Kidney epithelial cell (primary cell): ENCODE measurements around the gene DAPK3. TPM values are rescaled to one million over a fixed set of nuclear protein-coding genes. Genes with fewer than 3 reads are reported as not detected.

Source experiments
- DNase-seq: peaks from one replicate; pipeline ENCODE4 v3.0.0-alpha.2; 2010; ENCODE audit warnings: low read depth
- H3K27me3 ChIP-seq: 2 replicates; pipeline ENCODE4 v1.6.0; 2011; ENCODE audit warnings: low read length; ENCODE audit not compliant: control insufficient read depth, insufficient read depth
- H3K36me3 ChIP-seq: 2 replicates; pipeline ENCODE4 v1.5.1; 2011; ENCODE audit warnings: low read length; ENCODE audit not compliant: control insufficient read depth, insufficient read depth
- H3K4me3 ChIP-seq: 2 replicates; pipeline ENCODE4 v1.5.1; 2011; ENCODE audit warnings: low read depth, mild to moderate bottlenecking, control low read depth, low read length
- total RNA-seq: library from RNA; depleted of rRNA; stranded (reverse); fragments of >200 nt; gene quantifications from 2 replicates; pipeline ENCODE4 v1.2.3, GENCODE V29; 2015
- TF ChIP-seq, protein P1 (sequence below): IDR thresholded peaks from 2 replicates; pipeline ENCODE4 v1.5.1; 2011; ENCODE audit warnings: mild to moderate bottlenecking, moderate library complexity, low read length, control low read depth, inconsistent platforms; ENCODE audit not compliant: insufficient read depth, poor library complexity, severe bottlenecking

The DAPK3 gene
- total RNA-seq, 1 donor from 2014 or later = 199 TPM

DNA sequence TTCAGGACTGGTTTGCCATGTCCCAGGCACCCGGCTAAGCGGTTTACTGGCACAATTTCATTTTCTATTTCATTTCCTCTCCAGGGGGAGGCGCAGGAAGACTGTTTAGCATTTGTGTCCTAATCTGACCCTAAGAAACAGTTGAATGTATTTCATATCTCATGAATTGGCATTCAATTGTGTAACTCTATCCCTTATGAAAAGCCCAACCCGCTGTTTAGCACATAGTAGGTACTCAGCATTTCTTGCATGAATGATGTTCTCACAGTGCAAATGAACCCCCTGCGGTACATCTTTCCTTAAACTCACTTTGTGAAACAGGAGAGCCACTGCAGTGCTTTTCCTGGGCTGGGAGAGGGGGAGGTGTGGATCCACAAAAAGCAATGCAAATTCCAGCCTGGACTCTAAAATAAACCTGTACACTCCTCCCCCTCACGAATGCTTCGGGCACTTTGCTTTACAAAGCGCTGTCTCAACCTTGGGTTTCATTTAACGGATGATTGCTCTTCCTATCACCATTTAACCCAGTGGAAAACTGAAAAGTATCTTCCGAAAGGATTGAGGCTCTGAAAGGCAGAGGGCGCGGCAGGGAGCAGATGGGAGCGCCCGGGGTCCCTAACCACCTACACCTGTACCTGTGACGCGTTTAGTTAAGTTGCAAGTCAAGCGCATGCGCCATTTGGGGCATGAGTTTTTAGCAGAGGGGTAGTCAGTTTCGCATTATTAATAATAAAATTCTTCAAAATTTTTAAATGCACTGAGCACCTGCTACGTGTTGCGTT, 15.6 kb upstream of the DAPK3 start:
- peak overlapping the region; percentile 92 for H3K4me3 ChIP-seq
- peak; percentile 55 for DNase-seq
- peaks cover 9% of the 10 kb centered on the region for H3K36me3 ChIP-seq
- no peaks in the 10 kb centered on the region for H3K27me3 ChIP-seq
- TF ChIP-seq, protein P1, sequence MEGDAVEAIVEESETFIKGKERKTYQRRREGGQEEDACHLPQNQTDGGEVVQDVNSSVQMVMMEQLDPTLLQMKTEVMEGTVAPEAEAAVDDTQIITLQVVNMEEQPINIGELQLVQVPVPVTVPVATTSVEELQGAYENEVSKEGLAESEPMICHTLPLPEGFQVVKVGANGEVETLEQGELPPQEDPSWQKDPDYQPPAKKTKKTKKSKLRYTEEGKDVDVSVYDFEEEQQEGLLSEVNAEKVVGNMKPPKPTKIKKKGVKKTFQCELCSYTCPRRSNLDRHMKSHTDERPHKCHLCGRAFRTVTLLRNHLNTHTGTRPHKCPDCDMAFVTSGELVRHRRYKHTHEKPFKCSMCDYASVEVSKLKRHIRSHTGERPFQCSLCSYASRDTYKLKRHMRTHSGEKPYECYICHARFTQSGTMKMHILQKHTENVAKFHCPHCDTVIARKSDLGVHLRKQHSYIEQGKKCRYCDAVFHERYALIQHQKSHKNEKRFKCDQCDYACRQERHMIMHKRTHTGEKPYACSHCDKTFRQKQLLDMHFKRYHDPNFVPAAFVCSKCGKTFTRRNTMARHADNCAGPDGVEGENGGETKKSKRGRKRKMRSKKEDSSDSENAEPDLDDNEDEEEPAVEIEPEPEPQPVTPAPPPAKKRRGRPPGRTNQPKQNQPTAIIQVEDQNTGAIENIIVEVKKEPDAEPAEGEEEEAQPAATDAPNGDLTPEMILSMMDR = peak; percentile 53

DNA sequence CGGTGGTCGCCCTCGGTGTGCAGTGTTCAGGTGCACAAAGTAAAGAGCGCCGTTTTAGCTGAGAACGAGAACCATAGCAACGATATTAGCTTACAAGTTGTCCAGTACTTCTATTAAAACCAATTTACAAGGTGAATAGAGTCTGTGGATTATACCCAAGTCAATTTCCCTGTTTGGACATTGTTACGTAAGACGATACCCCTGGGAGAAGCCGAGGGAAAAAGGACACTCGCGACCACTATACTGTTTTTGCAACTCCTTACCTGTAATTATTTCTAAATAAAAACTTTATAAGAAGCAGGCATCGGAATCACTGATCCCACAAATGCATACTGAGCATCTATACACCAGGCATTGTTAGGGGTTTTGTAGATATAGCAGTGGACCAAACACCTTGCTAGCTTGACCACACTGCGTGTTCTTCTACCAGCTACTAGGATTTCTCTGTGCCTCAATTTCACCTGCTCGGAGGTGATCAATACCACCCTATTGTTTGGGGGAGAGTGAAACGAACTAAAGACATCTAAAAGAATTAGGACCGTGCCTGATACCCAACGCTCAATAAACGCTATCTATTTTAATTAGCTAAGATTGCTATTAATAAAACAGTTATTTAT, 14.9 kb upstream of the DAPK3 start:
- DNase-seq = no peak

DNA sequence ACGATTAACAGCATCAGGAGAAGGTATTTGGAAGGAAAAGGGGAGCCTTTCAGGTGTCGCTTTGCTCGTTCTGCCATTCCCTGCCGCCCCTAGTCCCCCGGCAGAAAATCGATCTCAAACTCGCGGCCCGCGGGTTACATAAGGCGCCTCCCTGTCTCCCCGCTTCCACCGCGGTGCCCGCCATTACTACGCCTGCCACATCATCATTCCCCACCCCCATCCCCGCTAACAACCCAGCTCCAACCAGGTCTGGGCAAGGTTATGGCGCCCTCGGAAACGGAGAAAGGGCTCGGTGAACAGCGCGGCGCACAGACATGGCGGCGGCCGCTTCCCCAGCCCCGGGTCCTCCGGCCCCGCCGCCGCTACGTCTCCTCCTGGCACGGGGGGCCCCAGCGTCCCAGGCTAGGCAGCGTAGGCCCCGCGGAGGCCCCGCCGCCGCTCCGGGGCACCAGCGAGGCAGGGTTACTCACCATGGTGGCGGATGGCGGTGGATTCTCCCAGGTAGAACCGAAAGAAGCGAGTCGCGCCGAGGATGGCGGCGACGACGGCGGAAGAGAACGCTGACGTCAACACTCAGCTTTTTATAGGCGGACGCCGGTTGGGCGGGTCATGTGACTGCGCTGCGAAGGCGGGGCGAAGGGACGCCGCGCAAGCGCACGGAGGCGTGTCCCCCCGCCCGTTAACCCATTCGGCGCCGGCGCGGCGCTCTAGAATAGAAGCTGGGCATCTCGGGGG, 14.2 kb upstream of the DAPK3 start, which contains the start of gene EEF2:
TSS of gene EEF2 (minus strand) at position 556 of the 735 bp plus-strand sequence. CDS start at position 473, 83 bp downstream.
- H3K4me3 ChIP-seq = peak within 1 kb of the TSS; percentile 92
- H3K27me3 ChIP-seq = no peaks in the 10 kb centered on the region
- H3K36me3 ChIP-seq = peaks cover 14% of the 10 kb centered on the region
- TF ChIP-seq, protein P1 = no peak
- no peak for DNase-seq

More for the DNA sequence above, 14.9 kb upstream of the DAPK3 start:
- Histone ChIP-seq H3K27me3 (no peaks in the 10 kb centered on the region), H3K4me3 (peak overlapping the region; percentile 92), H3K36me3 (peaks cover 12% of the 10 kb centered on the region)
- TF ChIP-seq, protein P1 = no peak

DNA sequence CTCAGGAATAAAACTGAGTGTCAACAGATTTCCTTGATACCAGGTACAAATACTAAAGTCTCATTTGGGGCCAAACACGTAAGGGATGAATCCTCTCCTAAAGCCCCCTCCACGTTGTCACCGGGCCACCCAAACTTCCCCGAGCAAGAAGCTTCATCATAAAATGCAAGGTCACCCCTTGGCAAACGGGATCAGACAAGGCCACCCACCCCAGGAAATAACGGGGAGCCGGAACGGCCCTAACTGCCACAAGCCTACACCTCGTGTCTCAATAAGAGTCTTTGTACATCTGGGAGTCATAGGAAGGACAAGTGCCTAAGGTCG, 13.6 kb upstream of the DAPK3 start:
- Histone ChIP-seq H3K27me3 (no peaks in the 10 kb centered on the region), H3K36me3 (peaks cover 18% of the 10 kb centered on the region), H3K4me3 (peak overlapping the region; percentile 92)
- no peak for DNase-seq
- TF ChIP-seq, protein P1 = no peak

DNA sequence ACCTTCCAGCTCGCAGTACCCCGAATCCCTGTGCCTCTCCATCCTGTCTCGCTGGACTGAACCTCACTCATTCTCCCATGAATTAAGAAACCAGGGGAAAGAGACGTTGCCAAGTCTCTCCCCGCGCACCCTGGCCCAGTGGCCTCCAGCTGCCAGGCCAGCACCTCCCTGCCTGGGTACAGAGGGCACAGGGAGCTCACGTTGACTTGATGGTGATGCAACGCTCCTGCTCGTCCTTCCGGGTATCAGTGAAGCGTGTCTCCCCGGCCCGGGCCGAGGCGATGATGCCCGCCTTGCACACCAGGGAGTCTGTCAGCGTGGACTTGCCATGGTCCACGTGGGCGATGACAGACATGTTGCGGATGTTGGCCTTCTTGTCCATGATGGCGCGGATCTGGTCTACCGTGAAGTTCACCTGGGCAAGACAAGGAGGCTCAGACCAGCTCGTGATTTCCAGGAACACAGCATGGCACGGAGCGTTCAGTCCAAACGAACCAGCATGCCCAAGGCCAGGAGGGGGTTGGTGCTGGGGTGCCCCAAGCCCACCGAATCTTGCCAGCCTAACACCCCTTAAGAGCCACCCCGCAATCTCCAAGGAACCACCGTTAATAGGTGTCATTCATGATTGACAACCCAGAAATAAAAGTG, 13.2 kb upstream of the DAPK3 start:
- Histone ChIP-seq H3K36me3 (peaks cover 21% of the 10 kb centered on the region), H3K4me3 (peak overlapping the region; percentile 92), H3K27me3 (no peaks in the 10 kb centered on the region)
- DNase-seq = no peak
- TF ChIP-seq, protein P1 = no peak
